ENCODE results near the gene FOLR2.

Gene FOLR2

DNA sequence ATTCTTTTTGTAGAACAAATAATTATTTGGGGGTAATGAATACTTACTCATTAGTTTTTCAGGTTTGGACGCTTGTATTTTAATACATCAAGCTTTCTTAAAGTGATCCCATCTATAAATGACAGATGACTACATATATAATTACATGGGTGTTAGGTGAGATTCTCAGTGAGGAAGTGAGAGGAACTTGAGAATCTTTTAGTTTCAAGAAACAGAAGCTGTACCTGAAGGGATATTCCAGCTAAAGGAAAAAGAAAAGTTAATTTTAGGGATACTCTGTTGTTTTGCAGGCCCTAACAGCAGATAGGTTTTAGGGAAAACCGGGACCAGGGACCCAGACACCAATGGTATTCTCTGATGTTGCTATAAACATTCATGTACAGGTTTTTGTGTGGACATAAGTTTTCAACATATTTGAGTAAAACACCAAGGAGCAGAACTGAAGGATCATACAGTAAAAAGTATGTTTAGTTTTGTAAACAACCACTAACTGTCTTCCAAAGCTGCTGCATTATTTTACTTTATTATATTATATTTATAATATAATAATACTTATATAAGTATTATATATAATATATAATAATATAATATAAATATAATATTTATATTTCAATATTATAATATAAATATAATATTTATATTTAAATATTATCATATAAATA lies 51.5 kb downstream of the FOLR2 start:
- no peak overlapping the region for H3K27ac ChIP-seq
- H3K9me3 ChIP-seq (ENCODE audit: control insufficient read depth, low read length): no peaks in the 10 kb centered on the region
- no peaks in the 10 kb centered on the region for H3K4me1 ChIP-seq
- H3K27me3 ChIP-seq (ENCODE audit: control insufficient read depth, insufficient read depth, low read length): no peaks in the 10 kb centered on the region
- no peak overlapping the region for H3K4me2 ChIP-seq (ENCODE audit: low read length)
- TF ChIP-seq CTCF (IDR thresholded peaks at IDR 0.05): no peak
- no peaks in the 10 kb centered on the region for H3K79me2 ChIP-seq
- H2AFZ ChIP-seq: no peak overlapping the region
- no peaks in the 10 kb centered on the region for H3K36me3 ChIP-seq (ENCODE audit: control insufficient read depth, insufficient read depth, low read length)
- no peak overlapping the region for H3K4me3 ChIP-seq (ENCODE audit: low read depth, low read length)
- H3K9ac ChIP-seq: no peak overlapping the region
